GM13977 (cell line): ENCODE data around the gene MRAS.

Experiments used
- DNase-seq: peaks from one replicate; pipeline ENCODE4 v3.0.0; 2012; ENCODE audit warnings: low spot score
- in situ Hi-C: fragments of 300-500 bp; cut with MboI; formaldehyde crosslinking; loops from one replicate; pipeline ENCODE4 v1.12.0; 2022; ENCODE audit warnings: low sequenced_read_pairs, low pct_unique_long_range_greater_than_20kb, mixed read lengths, inconsistent platforms; ENCODE audit not compliant: unreplicated experiment
- TF ChIP-seq, protein P1 (sequence below): IDR thresholded peaks from 2 replicates; pipeline ENCODE4 v1.5.1; 2012; ENCODE audit warnings: mild to moderate bottlenecking, control low read depth; ENCODE audit not compliant: insufficient read depth; ENCODE audit errors: extremely low read depth, missing control alignments

Gene MRAS

DNA sequence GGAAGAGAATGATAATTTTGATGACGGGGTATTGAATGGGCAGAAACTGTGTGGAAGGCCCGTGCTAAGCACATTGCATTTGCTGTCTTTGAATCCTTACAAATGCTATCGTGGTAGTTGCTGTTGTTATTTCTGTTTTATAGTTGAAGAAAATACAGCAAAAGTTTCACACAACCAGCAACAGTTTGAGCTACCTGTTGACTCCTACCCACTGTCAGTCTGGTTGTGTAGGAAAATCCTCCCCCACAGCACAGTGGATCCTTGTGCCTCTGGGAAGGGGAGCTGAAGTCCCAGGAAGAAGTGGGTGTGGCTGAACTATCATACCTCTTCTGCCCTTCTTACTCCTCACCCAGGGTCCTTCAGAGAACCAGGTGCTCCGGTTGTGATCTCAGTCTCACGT, 29.4 kb downstream of the MRAS start:
- in situ Hi-C loops, result no loop called here
- DNase-seq, result no peak
- TF ChIP-seq, protein P1, sequence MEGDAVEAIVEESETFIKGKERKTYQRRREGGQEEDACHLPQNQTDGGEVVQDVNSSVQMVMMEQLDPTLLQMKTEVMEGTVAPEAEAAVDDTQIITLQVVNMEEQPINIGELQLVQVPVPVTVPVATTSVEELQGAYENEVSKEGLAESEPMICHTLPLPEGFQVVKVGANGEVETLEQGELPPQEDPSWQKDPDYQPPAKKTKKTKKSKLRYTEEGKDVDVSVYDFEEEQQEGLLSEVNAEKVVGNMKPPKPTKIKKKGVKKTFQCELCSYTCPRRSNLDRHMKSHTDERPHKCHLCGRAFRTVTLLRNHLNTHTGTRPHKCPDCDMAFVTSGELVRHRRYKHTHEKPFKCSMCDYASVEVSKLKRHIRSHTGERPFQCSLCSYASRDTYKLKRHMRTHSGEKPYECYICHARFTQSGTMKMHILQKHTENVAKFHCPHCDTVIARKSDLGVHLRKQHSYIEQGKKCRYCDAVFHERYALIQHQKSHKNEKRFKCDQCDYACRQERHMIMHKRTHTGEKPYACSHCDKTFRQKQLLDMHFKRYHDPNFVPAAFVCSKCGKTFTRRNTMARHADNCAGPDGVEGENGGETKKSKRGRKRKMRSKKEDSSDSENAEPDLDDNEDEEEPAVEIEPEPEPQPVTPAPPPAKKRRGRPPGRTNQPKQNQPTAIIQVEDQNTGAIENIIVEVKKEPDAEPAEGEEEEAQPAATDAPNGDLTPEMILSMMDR, result no peak

DNA sequence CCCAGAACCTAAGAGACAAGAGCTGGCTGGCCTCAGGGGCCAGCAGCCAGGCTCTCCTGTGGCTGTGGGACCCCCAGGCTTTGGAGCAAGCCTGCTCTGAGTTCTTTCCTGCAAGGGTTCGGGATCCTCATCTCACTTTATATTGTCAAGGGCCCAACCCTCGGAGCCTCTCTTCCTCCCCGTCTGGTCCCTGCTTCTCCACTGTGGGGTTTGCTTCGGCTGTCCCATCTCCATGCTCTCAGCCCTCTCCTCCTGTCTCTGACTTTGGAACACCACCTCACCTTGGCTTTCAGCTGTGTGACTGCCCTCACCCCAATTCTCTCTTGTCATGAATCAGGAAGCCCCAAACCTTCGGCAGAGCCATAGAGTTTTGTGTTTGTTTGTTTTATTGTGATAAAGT, 30.0 kb downstream of the MRAS start:
- no peak for DNase-seq
- in situ Hi-C loops, result no loop called here
- TF ChIP-seq, protein P1, result no peak

- no peak for DNase-seq
- TF ChIP-seq, protein P1, result no peak
- in situ Hi-C loops, result no loop called here
These were observed 30.6 kb downstream of the MRAS start for GRCh38 chr3:138378990-138379389.

- DNase-seq, result no peak
- TF ChIP-seq, protein P1, result no peak
- in situ Hi-C loops, result no loop called here
These were observed 33.1 kb downstream of the MRAS start for GRCh38 chr3:138381413-138381901.

DNA sequence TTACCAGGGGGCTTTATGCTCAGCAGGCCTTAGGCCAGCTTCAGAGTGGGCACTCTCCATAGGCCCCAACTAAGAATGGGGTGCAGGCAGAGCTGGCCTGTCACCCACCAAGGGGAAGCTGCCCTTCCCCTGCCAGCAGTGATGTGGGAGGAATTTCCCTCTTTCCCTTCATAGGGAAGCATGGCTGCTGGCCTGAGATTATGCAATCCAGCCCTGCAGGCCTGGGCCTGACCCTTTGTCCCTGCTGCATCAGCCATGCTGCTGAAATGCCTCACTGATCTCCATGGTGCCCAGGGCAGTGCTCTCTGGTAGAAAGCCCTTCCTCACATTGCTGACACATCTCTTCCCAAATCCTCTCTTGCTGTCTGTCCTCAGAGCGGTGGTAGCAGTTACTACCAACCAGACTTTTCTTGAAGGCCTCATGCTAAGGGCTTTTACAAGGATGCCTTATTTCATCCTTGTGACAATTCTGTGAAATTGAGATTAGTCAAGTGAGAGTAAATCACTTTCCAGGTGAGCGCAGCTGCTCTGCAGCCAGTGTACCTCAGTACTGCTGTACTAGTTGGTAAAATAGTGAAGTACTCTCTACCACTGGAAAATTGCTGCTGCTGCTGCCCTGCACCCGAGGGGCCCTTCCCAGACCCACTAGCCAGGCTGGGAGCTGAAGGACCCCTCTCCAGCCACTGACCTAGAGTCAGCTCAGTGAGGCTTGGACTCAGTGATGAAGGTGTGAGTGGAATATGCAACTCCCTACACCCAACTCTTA, 33.8 kb downstream of the MRAS start:
- in situ Hi-C loops, result no loop called here
- DNase-seq, result no peak
- TF ChIP-seq, protein P1, result no peak

GRCh38 chr3:138383715-138384465, 35.5 kb downstream of the MRAS start:
- TF ChIP-seq, protein P1, result no peak
- in situ Hi-C loops, result no loop called here
- no peak for DNase-seq
